Measurements from ENCODE around the gene SV2C.

The SV2C gene

GRCh38 chr5:76099756-76100155 lies 16.6 kb downstream of the SV2C start:
- DNase-seq: no peak

GRCh38 chr5:76104027-76104426 lies 20.8 kb downstream of the SV2C start:
- DNase-seq: peak; percentile 2

GRCh38 chr5:76106149-76106548 lies 23.0 kb downstream of the SV2C start:
- no peak for DNase-seq

GRCh38 chr5:76111477-76112174 lies 28.4 kb downstream of the SV2C start:
- DNase-seq: no peak

- DNase-seq: no peak
Measured at GRCh38 chr5:76113103-76113502, 29.9 kb downstream of the SV2C start.

- no peak for DNase-seq
Measured at GRCh38 chr5:76114179-76114851, 31.1 kb downstream of the SV2C start.

- no peak for DNase-seq
Measured at GRCh38 chr5:76125346-76125745, 42.2 kb downstream of the SV2C start.

- no peak for DNase-seq
Measured at GRCh38 chr5:76125888-76126287, 42.7 kb downstream of the SV2C start.

- no peak for DNase-seq
Measured at GRCh38 chr5:76134003-76134402, 50.8 kb downstream of the SV2C start.

- DNase-seq: no peak
Measured at GRCh38 chr5:76134646-76135045, 51.5 kb downstream of the SV2C start.

GRCh38 chr5:76137887-76138542 lies 54.8 kb downstream of the SV2C start:
- no peak for DNase-seq

- no peak for DNase-seq
Measured at GRCh38 chr5:76143884-76144283, 60.7 kb downstream of the SV2C start.

- DNase-seq: no peak
Measured at GRCh38 chr5:76144513-76145274, 61.5 kb downstream of the SV2C start.

GRCh38 chr5:76145945-76146344 lies 62.8 kb downstream of the SV2C start:
- DNase-seq: no peak

- no peak for DNase-seq
Measured at GRCh38 chr5:76149636-76150035, 66.5 kb downstream of the SV2C start.

- no peak for DNase-seq
Measured at GRCh38 chr5:76152161-76152560, 69.0 kb downstream of the SV2C start.

GRCh38 chr5:76152700-76153099 lies 69.5 kb downstream of the SV2C start:
- no peak for DNase-seq

- no peak for DNase-seq
Measured at GRCh38 chr5:76153271-76153670, 70.1 kb downstream of the SV2C start.

GRCh38 chr5:76154009-76154690 lies 71.0 kb downstream of the SV2C start:
- no peak for DNase-seq

GRCh38 chr5:76155536-76155935 lies 72.4 kb downstream of the SV2C start:
- no peak for DNase-seq

GRCh38 chr5:76162335-76162734 lies 79.2 kb downstream of the SV2C start:
- DNase-seq: no peak

- DNase-seq: no peak
Measured at GRCh38 chr5:76163111-76163628, 80.0 kb downstream of the SV2C start.

- no peak for DNase-seq
Measured at GRCh38 chr5:76165029-76165428, 81.8 kb downstream of the SV2C start.
